NCI-H2029 (cell line): ENCODE results near the gene LSM14A.
"Not testable (repeated sequence)": the region's sequence is repeated elsewhere in the genome, so short reads cannot be mapped to it uniquely, and the experiment has no call there.

ENCODE experiments used
- DNase-seq: peaks from one replicate; lab custom pipeline; 2025; lab: John Stamatoyannopoulos, UW

The LSM14A gene

GRCh38 chr19:34171877-34172660 is at the start of gene LSM14A:
Gene LSM14A (plus strand): TSS chr19:34172504. CDS start chr19:34172643, 139 bp downstream.
- peak; percentile 86 for DNase-seq

- DNase-seq, result no peak
Measured at GRCh38 chr19:34124828-34125227, 47.5 kb upstream of the LSM14A start.

GRCh38 chr19:34126966-34127365 is 45.3 kb upstream of the LSM14A start:
- no peak for DNase-seq

DNA sequence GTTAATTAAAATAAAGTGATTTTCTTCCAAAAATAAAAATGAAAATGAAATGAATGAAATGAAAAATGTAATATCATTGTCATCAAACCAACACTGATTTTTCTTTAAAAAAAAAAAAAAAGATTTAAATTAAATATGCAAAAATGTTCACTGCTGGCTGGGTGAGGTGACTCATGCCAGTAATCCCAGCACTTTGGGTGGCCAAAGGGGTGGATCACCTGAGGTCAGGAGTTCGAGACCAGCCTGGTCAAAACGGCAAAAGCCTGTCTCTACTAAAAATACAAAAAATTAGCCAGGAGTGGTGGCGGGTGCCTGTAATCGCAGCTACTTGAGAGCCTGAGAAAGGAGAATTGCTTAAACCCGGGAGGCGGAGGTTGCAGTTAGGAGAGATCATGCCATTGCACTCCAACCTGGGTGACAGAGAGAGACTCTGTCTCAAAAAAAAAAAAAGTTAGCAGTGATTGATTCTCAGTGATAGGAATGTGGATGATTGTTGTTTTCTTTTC is 44.6 kb upstream of the LSM14A start:
- no peak for DNase-seq

GRCh38 chr19:34128558-34129250 is 43.6 kb upstream of the LSM14A start:
- no peak for DNase-seq

DNA sequence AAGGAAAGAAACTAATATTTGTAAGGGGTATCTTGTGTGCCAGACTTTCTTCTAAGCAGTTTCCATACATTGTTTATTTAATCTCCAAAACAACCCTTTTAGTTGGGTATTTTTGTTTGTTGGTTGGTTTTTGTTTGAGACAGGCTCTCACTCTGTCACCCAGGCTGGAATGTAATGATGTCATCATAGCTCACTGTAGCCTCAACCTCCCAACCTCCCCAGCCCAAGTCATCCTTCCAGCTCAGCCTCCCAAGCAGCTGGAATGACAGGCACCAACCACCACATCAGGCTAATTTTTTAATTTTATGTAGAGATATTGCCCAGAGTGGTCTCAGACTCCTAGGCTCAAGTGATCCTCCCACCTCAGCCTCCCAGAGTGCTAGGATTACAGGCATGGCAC is 41.2 kb upstream of the LSM14A start:
- no peak for DNase-seq

DNA sequence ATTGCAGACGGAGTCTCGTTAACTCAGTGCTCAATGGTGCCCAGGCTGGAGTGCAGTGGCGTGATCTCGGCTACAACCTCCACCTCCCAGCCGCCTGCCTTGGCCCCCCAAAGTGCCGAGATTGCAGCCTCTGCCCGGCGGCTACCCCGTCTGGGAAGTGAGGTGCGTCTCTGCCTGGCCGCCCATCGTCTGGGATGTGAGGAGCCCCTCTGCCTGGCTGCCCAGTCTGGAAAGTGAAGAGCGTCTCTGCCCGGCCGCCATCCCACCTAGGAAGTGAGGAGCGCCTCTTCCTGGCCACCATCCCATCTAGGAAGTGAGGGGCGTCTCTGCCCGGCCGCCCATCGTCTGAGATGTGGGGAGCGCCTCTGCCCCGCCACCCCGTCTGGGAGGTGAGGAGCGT is 40.2 kb upstream of the LSM14A start:
- not testable (repeated sequence) for DNase-seq

- not testable (repeated sequence) for DNase-seq
Measured at GRCh38 chr19:34132706-34133105, 39.6 kb upstream of the LSM14A start.

DNA sequence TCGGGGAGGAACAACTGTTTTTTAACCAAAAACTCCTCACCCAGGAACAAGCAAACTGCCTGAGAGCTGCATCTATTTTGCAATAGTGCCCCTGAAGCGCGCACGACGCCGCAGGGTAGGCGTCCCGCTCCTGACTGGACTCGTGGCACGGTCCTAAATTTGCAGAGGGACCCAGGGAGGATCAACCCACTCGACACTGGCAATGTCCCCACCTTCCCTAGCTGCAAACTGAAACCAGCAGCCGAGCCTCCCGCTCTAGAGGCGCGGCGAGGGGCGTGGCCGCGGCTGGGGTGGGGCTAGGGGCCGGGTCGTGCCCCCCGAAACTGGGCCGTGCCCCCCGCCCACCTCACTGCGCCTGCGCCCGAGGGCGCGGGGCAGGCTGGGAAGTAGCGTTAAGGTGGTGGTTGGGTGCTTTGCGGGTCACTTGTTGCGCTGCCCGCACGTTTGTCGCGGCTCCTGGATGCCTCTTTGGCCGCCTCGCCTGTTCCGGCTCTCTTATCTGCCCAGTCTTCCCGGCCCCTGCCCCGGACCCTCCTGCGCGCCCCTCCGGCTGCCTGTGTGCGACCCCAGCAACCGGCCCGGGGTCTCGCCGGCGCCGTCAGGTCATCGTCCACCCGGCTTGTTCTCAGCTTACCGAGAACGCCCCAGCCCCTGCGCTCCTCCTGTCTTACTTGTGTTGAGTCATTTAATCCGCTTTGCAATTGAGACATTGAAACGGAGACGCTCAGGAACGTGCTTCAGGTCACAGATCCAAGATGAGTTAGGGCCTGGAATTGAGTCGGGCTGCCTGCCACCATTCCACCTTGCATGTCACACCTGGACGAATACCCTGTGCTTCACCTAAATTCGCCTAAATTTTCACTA is 37.9 kb upstream of the LSM14A start:
- DNase-seq, result peak; percentile 61

DNA sequence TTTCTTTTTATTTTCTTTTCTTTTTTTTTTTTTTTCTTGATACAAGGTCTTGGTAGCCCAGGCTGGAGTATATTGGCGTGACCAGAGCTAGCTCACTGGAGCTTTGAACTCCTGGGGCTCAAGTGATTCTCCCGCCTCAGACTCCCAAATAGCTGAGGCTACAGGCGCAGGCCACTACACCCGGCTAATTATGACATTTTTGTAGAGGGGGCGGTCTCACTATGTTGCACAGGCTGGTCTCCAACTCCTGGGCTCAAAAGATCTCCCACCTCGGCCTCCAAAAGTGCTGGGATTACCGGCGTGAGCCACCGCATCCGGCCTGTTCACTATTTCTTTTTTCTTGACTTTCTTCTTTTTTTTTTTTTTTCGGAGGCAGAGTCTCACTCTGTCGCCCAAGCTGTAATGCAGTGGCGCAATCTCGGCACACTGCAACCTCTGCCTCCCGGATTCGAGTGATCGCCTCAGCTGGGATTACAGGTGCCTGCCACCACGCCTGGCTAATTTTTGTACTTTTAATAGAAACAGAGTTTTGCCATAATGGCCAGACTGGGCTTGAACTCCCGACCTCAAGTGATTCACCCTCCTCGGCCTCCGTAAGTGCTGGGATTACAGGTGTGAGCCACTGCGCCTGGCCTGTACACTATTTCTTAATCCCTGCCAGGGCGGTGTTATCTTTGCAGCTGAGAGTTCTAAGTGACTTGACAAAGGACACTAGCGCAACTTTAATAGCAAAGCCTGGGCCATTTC is 37.1 kb upstream of the LSM14A start:
- DNase-seq, result no peak

- DNase-seq, result no peak
Measured at GRCh38 chr19:34135821-34136611, 36.3 kb upstream of the LSM14A start.

GRCh38 chr19:34141025-34141424 is 31.3 kb upstream of the LSM14A start:
- no peak for DNase-seq

DNA sequence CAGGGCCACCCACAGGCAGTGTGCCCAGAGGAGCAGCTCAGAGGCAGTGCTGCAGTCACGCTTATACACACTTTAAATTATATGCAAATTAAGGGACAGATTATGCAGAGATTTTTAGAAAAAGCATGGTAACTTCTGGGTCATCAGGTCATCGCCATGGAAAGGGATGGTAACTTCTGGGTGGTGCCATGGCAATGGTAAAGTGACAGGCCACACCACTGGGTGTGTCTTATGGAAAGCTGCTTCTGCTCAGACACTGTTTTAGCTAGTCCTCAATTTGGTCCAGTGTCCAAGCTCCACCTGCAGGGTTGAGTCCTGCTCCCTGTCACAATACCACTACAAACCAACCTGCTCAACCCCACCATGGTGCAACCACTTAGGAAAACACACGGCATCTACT is 29.9 kb upstream of the LSM14A start:
- no peak for DNase-seq

DNA sequence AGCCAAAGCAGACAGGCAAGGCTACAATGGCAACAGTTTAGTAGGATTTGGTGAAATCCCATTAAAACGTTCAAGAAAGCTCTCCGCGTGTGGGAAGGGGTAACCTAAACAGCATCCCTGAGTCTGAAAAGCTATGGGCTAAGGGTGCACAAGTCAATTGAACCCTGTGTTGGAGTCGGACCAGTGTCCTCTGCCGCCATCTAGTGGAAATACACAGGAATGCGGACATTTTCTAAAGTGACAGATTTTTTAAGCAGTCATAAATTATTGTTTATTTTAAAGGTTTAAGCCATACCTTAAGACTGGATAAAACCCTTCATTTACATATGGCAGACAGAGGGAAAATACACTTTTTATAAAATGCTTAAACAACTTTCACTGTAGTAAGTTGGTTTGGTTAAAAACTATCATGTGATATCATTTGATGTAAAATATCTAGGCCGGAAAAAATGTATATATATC is 26.5 kb upstream of the LSM14A start:
- DNase-seq, result peak; percentile 22

DNA sequence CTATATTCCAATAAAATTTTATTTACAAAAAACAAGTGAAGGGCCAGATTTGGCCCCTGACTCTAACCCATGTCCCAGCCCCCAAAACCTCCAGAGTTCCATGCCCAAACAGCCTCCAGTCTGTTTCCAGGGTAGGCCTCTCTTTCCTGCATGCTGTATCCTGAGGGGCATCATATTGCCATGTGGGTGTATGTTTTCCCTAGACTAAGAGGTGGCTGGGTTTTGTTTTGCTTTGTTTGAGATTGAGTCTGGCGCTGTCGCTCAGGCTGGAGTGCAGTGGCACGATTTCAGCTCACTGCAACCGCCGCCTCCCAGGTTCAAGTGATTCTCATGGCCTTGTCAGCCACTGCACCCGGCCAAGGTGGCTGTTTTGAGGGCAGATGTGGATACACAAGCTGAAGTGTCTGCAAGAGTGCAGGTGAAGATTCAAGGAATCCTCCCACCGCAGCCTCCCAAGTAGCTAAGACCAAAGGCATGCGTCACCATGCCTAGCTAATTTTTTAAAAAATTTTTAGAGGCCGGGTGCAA is 23.6 kb upstream of the LSM14A start:
- DNase-seq, result peak; percentile 13

DNA sequence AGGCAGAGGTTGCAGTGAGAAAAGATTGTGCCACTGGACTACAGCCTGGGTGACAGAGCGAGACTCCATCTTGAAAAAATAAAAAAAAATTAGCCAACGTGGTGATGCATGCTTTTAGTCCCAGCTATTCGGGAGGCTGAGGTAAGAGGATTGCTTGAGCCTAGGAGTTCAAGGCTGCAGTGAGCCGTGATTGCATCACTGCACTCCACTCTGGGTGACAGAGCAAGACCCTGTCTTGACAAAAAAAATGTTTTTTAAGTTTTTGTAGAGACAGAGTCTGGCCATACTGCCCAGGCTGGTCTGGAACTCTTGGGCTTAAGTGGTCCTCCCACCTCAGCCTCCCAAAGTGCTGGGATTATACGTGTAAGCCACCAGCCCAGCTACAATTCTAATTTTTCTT is 22.4 kb upstream of the LSM14A start:
- DNase-seq, result no peak

- no peak for DNase-seq
Measured at GRCh38 chr19:34150558-34150957, 21.7 kb upstream of the LSM14A start.

GRCh38 chr19:34151439-34151838 is 20.9 kb upstream of the LSM14A start:
- DNase-seq, result no peak

DNA sequence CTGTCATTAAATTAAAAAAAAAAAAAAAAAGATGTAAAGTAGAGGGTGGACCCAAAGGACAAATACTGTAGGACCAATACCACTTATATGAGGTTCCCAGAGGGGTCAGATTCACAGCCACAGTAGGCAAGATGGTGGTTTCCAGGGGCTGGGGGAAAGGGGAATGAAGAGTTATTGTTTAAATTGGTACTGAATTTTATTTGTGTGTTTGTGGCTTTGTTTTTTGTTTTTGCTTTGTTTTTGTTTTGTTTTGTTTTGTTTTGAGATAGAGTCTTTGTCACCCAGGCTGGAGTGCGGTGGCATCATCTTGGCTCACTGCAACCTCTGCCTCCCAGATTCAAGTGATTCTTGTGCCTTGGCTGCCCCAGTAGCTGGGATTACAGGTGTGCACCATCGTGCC is 17.9 kb upstream of the LSM14A start:
- no peak for DNase-seq

GRCh38 chr19:34155686-34156085 is 16.6 kb upstream of the LSM14A start:
- DNase-seq, result no peak
